HepG2 (cell line): ENCODE results near the gene HK3. TPM values are rescaled to one million over a fixed set of nuclear protein-coding genes. Genes with fewer than 3 reads are reported as not detected.

ENCODE experiments used
- ATAC-seq: fragments of 200-7000 bp; cut with Tn5 transposase; 3 replicates; pipeline ENCODE4 v1.9.1; 2020; ENCODE audit warnings: mild to moderate bottlenecking, moderate library complexity
- BruUV-seq: library from RNA; stranded (reverse); fragments of 400-500 nt; replicated peaks from 2 replicates; lab custom pipeline; 2021; lab: Mats Ljungman, UMichigan
- CTCF ChIA-PET: fragments of 300-600 bp; formaldehyde crosslinking; extraction: SDS; loops from one replicate; lab custom pipeline; 2021; ENCODE audit warnings: low total read pairs, inconsistent platforms, low intra/inter-chr PET ratio; lab: Yijun Ruan, JAX
- POLR2A ChIA-PET: fragments of 350-600 bp; sonication (Branson Sonifier 250); formaldehyde crosslinking; loops from one replicate; lab custom pipeline; 2020; ENCODE audit warnings: antibody characterized with exemption, inconsistent platforms; lab: Yijun Ruan, JAX
- DNase-seq: peaks from one replicate; pipeline ENCODE4 v3.0.0-alpha.2; 2015; ENCODE audit warnings: low spot score
- FAIRE-seq: peaks from 3 replicates; lab custom pipeline; 2011; peaks lifted over from hg19 to GRCh38; lab: Jason Lieb, UNC
- H2AFZ ChIP-seq: one replicate; pipeline ENCODE4 v1.6.1; 2011; ENCODE audit warnings: low read length, inconsistent platforms
- H3K27ac ChIP-seq: fragments of 300-600 bp; 3 replicates; pipeline ENCODE4 v1.8.0; 2011; ENCODE audit warnings: mixed run types, mild to moderate bottlenecking, mixed read lengths, low read length, inconsistent platforms; ENCODE audit not compliant: insufficient read depth; ENCODE audit errors: extremely low read length
- H3K27me3 ChIP-seq, 2 experiments: fragments of 200-600 bp in 1 of 2; 2 replicates in 1 of 2; 3 replicates in 1 of 2; pipeline versions ENCODE4 v1.6.0 to v1.8.0; 2011; ENCODE audit warnings: low read length in 2 of 2, mild to moderate bottlenecking in 2 of 2, moderate library complexity in 2 of 2, inconsistent platforms in 1 of 2; ENCODE audit not compliant: insufficient read depth in 2 of 2, control insufficient read depth in 1 of 2
- H3K36me3 ChIP-seq, 2 experiments: fragments of 200-600 bp in 1 of 2; replicated peaks in 1 of 2; 2 replicates in 1 of 2; 3 replicates in 1 of 2; pipeline versions ENCODE4 v1.5.1 to v1.8.0; 2011; ENCODE audit warnings: low read length in 2 of 2, inconsistent platforms in 1 of 2; ENCODE audit not compliant: insufficient read depth in 2 of 2, control insufficient read depth in 1 of 2
- H3K4me1 ChIP-seq: 2 replicates; pipeline ENCODE4 v1.5.1; 2012; ENCODE audit warnings: low read length, inconsistent platforms; ENCODE audit not compliant: insufficient read depth
- H3K4me2 ChIP-seq: 2 replicates; pipeline ENCODE4 v1.6.0; 2011; ENCODE audit warnings: low read depth, low read length, inconsistent platforms
- H3K4me3 ChIP-seq, 3 experiments: fragments of 200-600 bp in 1 of 3; sonication (generic), shearing (Covaris generic) in 1 of 3; replicated peaks in 1 of 3; 2 replicates each; pipeline ENCODE4 v1.5.1; 2011 to 2016; ENCODE audit warnings: low read length in 3 of 3, inconsistent platforms in 2 of 3, low read depth in 2 of 3, mild to moderate bottlenecking in 2 of 3, control low read depth in 1 of 3, mixed read lengths in 1 of 3; ENCODE audit not compliant: insufficient read depth in 1 of 3
- H3K79me2 ChIP-seq: one replicate; pipeline ENCODE4 v1.6.1; 2011; ENCODE audit warnings: low read length, inconsistent platforms; ENCODE audit not compliant: insufficient read depth
- H3K9ac ChIP-seq: 2 replicates; pipeline ENCODE4 v1.6.0; 2011; ENCODE audit warnings: mild to moderate bottlenecking, low read depth, low read length, inconsistent platforms; ENCODE audit not compliant: insufficient read depth
- H3K9me3 ChIP-seq: 2 replicates; pipeline ENCODE4 v1.5.1; 2012; ENCODE audit warnings: mild to moderate bottlenecking, low read length
- H4K20me1 ChIP-seq: 2 replicates; pipeline ENCODE4 v1.6.0; 2011; ENCODE audit warnings: inconsistent platforms, mild to moderate bottlenecking, low read length, moderate library complexity; ENCODE audit not compliant: insufficient read depth
- CHCHD3 ChIP-seq: sonication (generic); formaldehyde crosslinking; IDR thresholded peaks from 2 replicates; pipeline ENCODE4 v1.8.0; 2022; ENCODE audit warnings: mild to moderate bottlenecking, missing genetic modification reagents, moderate library complexity
- FOSL2 ChIP-seq: sonication (generic); formaldehyde crosslinking; IDR thresholded peaks from 2 replicates; pipeline ENCODE4 v1.4.0; 2020; ENCODE audit warnings: missing genetic modification reagents
- ISX ChIP-seq: sonication (generic); formaldehyde crosslinking; conservative IDR thresholded peaks from 2 replicates; pipeline ENCODE4 v1.5.0; 2020; ENCODE audit warnings: missing genetic modification reagents
- KDM3A ChIP-seq: IDR thresholded peaks from 2 replicates; pipeline ENCODE4 v1.6.1; 2018; ENCODE audit warnings: low read depth, missing compliant biosample characterization
- RBFOX2 ChIP-seq: fragments of 200-400 bp; formaldehyde crosslinking; IDR thresholded peaks from 2 replicates; pipeline ENCODE4 v1.6.1; 2017; ENCODE audit warnings: low read depth, mild to moderate bottlenecking, low read length
- RCOR2 ChIP-seq: IDR thresholded peaks from 2 replicates; pipeline ENCODE4 v1.6.1; 2016; ENCODE audit warnings: missing biosample characterization, missing genetic modification reagents
- RFX3 ChIP-seq: IDR thresholded peaks from 2 replicates; pipeline ENCODE4 v1.6.1; 2016; ENCODE audit warnings: missing biosample characterization, missing genetic modification reagents
- SKI ChIP-seq: fragments of 450-650 bp; IDR thresholded peaks from one replicate; pipeline ENCODE4 v1.6.1; 2018; ENCODE audit warnings: mild to moderate bottlenecking; ENCODE audit not compliant: partially characterized antibody
- SP5 ChIP-seq: IDR thresholded peaks from 2 replicates; pipeline ENCODE4 v1.6.1; 2016; ENCODE audit warnings: low read depth, borderline replicate concordance
- WGBS: methylation state at CpG from one replicate; pipeline ENCODE4 v1.1.6; 2017; ENCODE audit warnings: low lambda C conversion rate; 5-methylcytosine and 5-hydroxymethylcytosine counted together
- in situ Hi-C: cut with HindIII; loops from 2 replicates; pipeline ENCODE4 v1.10.0; 2017; ENCODE audit warnings: low pct_unique_long_range_greater_than_20kb; ENCODE audit not compliant: extremely low pct_ligation_motif_present
- intact Hi-C: fragments of 100-400 bp; cut with micrococcal nuclease; formaldehyde crosslinking; loops from one replicate; pipeline ENCODE4 v1.10.0; 2022; ENCODE audit not compliant: unreplicated experiment
- polyA plus RNA-seq, 8 experiments: library from polyadenylated mRNA; depleted of rRNA in 3 of 8; stranded (reverse) in 7 of 8; unstranded in 1 of 8; fragments of >200 nt; fragmentation: Illumina TruSeq in 4 of 8; extraction: Trizol in 4 of 8; gene quantifications; 2 replicates each; pipeline versions ENCODE4 v1.2.1 to v1.2.3, GENCODE V29; 2011 to 2016; ENCODE audit warnings: low read depth in 4 of 8, missing spikeins in 1 of 8, mixed read lengths in 1 of 8; ENCODE audit not compliant: insufficient read depth in 1 of 8
- total RNA-seq, 5 experiments: library from RNA; depleted of rRNA; stranded (reverse); fragments of >200 nt; fragmentation: Illumina TruSeq; extraction: Trizol; gene quantifications; 2 replicates each; pipeline ENCODE4 v1.2.3, GENCODE V29; 2016; ENCODE audit warnings: low read depth in 1 of 5
- TF ChIP-seq, protein P1 (sequence below): sonication (generic); formaldehyde crosslinking; IDR thresholded peaks from 2 replicates; pipeline ENCODE4 v1.4.0; 2020; ENCODE audit warnings: missing genetic modification reagents, mild to moderate bottlenecking, borderline replicate concordance
- TF ChIP-seq, protein P2 (sequence below): sonication (generic); formaldehyde crosslinking; IDR thresholded peaks from 2 replicates; pipeline ENCODE4 v1.4.0; 2020; ENCODE audit warnings: low read depth, mild to moderate bottlenecking, missing genetic modification reagents

Gene HK3
- total and polyA plus RNA-seq, 2 of the 13 experiments (the other 11 are each of a cell fraction or from before 2014, with no cell fraction given), result not detected

DNA sequence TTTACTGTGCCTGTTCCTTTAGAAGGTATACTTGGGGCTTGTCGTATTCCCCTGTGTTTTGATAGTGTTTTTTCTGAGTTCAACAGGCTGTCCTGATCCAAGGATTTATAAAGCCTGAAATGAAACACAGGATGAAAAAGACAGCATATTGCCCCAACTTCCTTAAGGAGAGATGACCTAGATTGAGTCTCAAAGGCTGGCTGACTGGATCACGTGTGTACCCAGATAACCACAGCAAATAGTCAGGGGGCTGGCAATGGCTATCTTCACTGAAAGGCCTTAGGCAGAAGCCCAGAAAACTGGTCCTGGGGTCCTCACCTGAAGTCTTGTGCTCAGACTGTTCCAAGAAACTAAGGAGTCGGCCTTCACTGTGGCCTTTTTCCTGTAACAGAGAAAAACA lies 7.7 kb upstream of the HK3 start (continued):
- TF ChIP-seq, protein P1, sequence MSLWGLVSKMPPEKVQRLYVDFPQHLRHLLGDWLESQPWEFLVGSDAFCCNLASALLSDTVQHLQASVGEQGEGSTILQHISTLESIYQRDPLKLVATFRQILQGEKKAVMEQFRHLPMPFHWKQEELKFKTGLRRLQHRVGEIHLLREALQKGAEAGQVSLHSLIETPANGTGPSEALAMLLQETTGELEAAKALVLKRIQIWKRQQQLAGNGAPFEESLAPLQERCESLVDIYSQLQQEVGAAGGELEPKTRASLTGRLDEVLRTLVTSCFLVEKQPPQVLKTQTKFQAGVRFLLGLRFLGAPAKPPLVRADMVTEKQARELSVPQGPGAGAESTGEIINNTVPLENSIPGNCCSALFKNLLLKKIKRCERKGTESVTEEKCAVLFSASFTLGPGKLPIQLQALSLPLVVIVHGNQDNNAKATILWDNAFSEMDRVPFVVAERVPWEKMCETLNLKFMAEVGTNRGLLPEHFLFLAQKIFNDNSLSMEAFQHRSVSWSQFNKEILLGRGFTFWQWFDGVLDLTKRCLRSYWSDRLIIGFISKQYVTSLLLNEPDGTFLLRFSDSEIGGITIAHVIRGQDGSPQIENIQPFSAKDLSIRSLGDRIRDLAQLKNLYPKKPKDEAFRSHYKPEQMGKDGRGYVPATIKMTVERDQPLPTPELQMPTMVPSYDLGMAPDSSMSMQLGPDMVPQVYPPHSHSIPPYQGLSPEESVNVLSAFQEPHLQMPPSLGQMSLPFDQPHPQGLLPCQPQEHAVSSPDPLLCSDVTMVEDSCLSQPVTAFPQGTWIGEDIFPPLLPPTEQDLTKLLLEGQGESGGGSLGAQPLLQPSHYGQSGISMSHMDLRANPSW, result no peak
- no peak for TF ChIP-seq KDM3A (CRISPR knock-in tag)

DNA sequence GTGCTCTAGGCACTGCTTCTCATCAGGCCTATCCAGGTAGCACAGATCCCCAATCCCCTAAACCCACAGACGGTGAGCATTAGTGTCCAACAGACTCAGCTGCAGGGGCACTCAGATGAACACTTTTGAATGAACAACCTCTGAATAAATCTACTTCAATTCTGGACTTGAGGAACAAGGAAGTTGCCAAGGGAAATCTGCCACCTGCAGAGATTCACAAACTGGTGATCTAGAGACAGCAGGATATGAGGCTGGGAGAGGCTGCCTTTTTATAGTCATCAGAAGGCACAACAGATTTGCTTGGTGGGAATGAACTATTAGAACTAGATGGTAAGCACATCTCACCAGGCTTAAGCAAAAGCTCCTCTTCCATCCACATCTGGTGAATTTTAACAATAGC lies 7.0 kb upstream of the HK3 start:
- POLR2A ChIA-PET, result no interaction called here
- peaks cover 28 to 49% of the 10 kb centered on the region in 2 experiments for H3K36me3 ChIP-seq
- no peak for ATAC-seq

More for the DNA sequence above, 7.0 kb upstream of the HK3 start:
- no peaks in the 10 kb centered on the region for H3K9me3 ChIP-seq
- H3K9ac ChIP-seq, result no peak overlapping the region
- no TSS peak for BruUV-seq
- FAIRE-seq (no peak), DNase-seq (no peak)
- H3K4me3 ChIP-seq, result no peak overlapping the region
- no peak overlapping the region for H2AFZ ChIP-seq
- WGBS, result 100% methylated on average over 1 of the region's 1 CpG
- H3K4me2 ChIP-seq, result no peak overlapping the region
- TF ChIP-seq ISX (CRISPR knock-in tag) (no peak), CHCHD3 (no peak), RFX3 (CRISPR knock-in tag) (no peak), FOSL2 (no peak), SKI (no peak), SP5 (CRISPR knock-in tag) (no peak), RCOR2 (no peak), RBFOX2 (no peak)
- TF ChIP-seq, protein P2, sequence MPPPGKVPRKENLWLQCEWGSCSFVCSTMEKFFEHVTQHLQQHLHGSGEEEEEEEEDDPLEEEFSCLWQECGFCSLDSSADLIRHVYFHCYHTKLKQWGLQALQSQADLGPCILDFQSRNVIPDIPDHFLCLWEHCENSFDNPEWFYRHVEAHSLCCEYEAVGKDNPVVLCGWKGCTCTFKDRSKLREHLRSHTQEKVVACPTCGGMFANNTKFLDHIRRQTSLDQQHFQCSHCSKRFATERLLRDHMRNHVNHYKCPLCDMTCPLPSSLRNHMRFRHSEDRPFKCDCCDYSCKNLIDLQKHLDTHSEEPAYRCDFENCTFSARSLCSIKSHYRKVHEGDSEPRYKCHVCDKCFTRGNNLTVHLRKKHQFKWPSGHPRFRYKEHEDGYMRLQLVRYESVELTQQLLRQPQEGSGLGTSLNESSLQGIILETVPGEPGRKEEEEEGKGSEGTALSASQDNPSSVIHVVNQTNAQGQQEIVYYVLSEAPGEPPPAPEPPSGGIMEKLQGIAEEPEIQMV (CRISPR knock-in tag), result no peak
- no peak overlapping the region for H3K27ac ChIP-seq
- no peaks in the 10 kb centered on the region for H3K79me2 ChIP-seq
- CTCF ChIA-PET, result no interaction called here
- H3K27me3 ChIP-seq, result no peaks in the 10 kb centered on the region
- H4K20me1 ChIP-seq, result no peaks in the 10 kb centered on the region
- intact Hi-C loops (no loop called here), in situ Hi-C loops (no loop called here)
- peaks cover 19% of the 10 kb centered on the region for H3K4me1 ChIP-seq
